Neural cell (in vitro differentiated cells): ENCODE results near the gene COLQ. TPM values are rescaled to one million over a fixed set of nuclear protein-coding genes. Genes with fewer than 3 reads are reported as not detected.
"Not testable (repeated sequence)": the region's sequence is repeated elsewhere in the genome, so short reads cannot be mapped to it uniquely, and the experiment has no call there.

Experiments used
- H2AFZ ChIP-seq: fragments of 200-600, 300-800 bp; sonication (generic), shearing (Covaris generic); 2 replicates; pipeline ENCODE4 v1.6.0; 2014; ENCODE audit warnings: low read depth, mild to moderate bottlenecking, antibody characterized with exemption, low read length, moderate library complexity
- H3F3A ChIP-seq: fragments of 200-600 bp; shearing (Covaris generic); 2 replicates; pipeline ENCODE4 v1.6.1; 2016; ENCODE audit warnings: mild to moderate bottlenecking, moderate library complexity, mixed read lengths, antibody characterized with exemption, low read length; ENCODE audit not compliant: insufficient read depth, poor library complexity, severe bottlenecking
- H3K27ac ChIP-seq: fragments of 200-600, 300-800 bp; sonication (generic), shearing (Covaris generic); 2 replicates; pipeline ENCODE4 v1.5.1; 2014; ENCODE audit warnings: mild to moderate bottlenecking, low read length, moderate library complexity
- H3K27me3 ChIP-seq: fragments of 300-800, 200-600 bp; sonication (generic), shearing (Covaris generic); 2 replicates; pipeline ENCODE4 v1.6.0; 2014; ENCODE audit warnings: mild to moderate bottlenecking, low read depth, low read length, moderate library complexity; ENCODE audit not compliant: insufficient read depth
- H3K36me3 ChIP-seq: fragments of 300-800, 200-600 bp; sonication (generic), shearing (Covaris generic); 2 replicates; pipeline ENCODE4 v1.5.1; 2014; ENCODE audit warnings: mild to moderate bottlenecking, antibody characterized with exemption, low read length, moderate library complexity; ENCODE audit not compliant: insufficient read depth
- H3K4me2 ChIP-seq: fragments of 300-800, 200-600 bp; sonication (generic), shearing (Covaris generic); 2 replicates; pipeline ENCODE4 v1.6.0; 2014; ENCODE audit warnings: mild to moderate bottlenecking, low read length
- H3K4me3 ChIP-seq: fragments of 300-800, 200-600 bp; sonication (generic), shearing (Covaris generic); 2 replicates; pipeline ENCODE4 v1.5.1; 2014; ENCODE audit warnings: mild to moderate bottlenecking, low read length, moderate library complexity
- H3K79me2 ChIP-seq: fragments of 200-600 bp; shearing (Covaris generic); replicated peaks from 2 replicates; pipeline ENCODE4 v1.6.0; 2014; ENCODE audit warnings: mild to moderate bottlenecking, low read length, moderate library complexity; ENCODE audit not compliant: insufficient read depth
- H3K9ac ChIP-seq: fragments of 300-800, 200-600 bp; sonication (generic), shearing (Covaris generic); 2 replicates; pipeline ENCODE4 v1.6.1; 2016; ENCODE audit warnings: mild to moderate bottlenecking, low read length, mixed read lengths
- H3K9me2 ChIP-seq: fragments of 200-600 bp; shearing (Covaris generic); 2 replicates; pipeline ENCODE4 v1.6.1; 2016; ENCODE audit warnings: mild to moderate bottlenecking, low read length, mixed read lengths; ENCODE audit not compliant: insufficient read depth
- H3K9me3 ChIP-seq: fragments of 200-600, 300-800 bp; sonication (generic), shearing (Covaris generic); 2 replicates; pipeline ENCODE4 v1.6.1; 2016; ENCODE audit warnings: mild to moderate bottlenecking, mixed run types, low read length, moderate library complexity, mixed read lengths
- H4K20me1 ChIP-seq: fragments of 200-600 bp; shearing (Covaris generic); 2 replicates; pipeline ENCODE4 v1.6.1; 2016; ENCODE audit warnings: mild to moderate bottlenecking, mixed run types; ENCODE audit not compliant: insufficient read depth
- CTCF ChIP-seq: fragments of 450-650 bp; IDR thresholded peaks from 2 replicates; pipeline ENCODE4 v1.5.1; 2014; ENCODE audit warnings: antibody characterized with exemption, mild to moderate bottlenecking, moderate library complexity; ENCODE audit not compliant: poor library complexity, severe bottlenecking
- EP300 ChIP-seq: fragments of 450-650 bp; conservative IDR thresholded peaks from 2 replicates; pipeline ENCODE4 v1.6.1; 2014; ENCODE audit warnings: antibody characterized with exemption, mild to moderate bottlenecking, moderate library complexity; ENCODE audit not compliant: poor library complexity, severe bottlenecking
- POLR2AphosphoS5 ChIP-seq: IDR thresholded peaks from 2 replicates; pipeline ENCODE4 v1.6.1; 2012
- RAD21 ChIP-seq: fragments of 450-650 bp; conservative IDR thresholded peaks from 2 replicates; pipeline ENCODE4 v1.6.1; 2014; ENCODE audit warnings: antibody characterized with exemption, mild to moderate bottlenecking, moderate library complexity
- REST ChIP-seq: IDR thresholded peaks from 2 replicates; pipeline ENCODE4 v1.6.1; 2012; ENCODE audit warnings: borderline replicate concordance
- SMC3 ChIP-seq: fragments of 450-650 bp; conservative IDR thresholded peaks from 2 replicates; pipeline ENCODE4 v1.6.1; 2014; ENCODE audit warnings: antibody characterized with exemption, mild to moderate bottlenecking, moderate library complexity; ENCODE audit not compliant: poor library complexity
- TAF1 ChIP-seq: IDR thresholded peaks from 2 replicates; pipeline ENCODE4 v1.6.1; 2012; ENCODE audit warnings: low read depth
- polyA plus RNA-seq: library from polyadenylated mRNA; depleted of rRNA; stranded (reverse); fragments of >200 nt; gene quantifications from 2 replicates; pipeline ENCODE4 v1.2.3, GENCODE V29; 2014

Gene COLQ
- polyA plus RNA-seq, 1 donor from 2014 or later = 9.5 TPM

GRCh38 chr3:15535732-15536131 is 14.2 kb upstream of the COLQ start:
- Histone ChIP-seq H3K79me2 (no peaks in the 10 kb centered on the region), H3K27me3 (no peaks in the 10 kb centered on the region), H3K9ac (no peak overlapping the region), H3F3A (no peaks in the 10 kb centered on the region), H3K27ac (no peak overlapping the region), H2AFZ (no peak overlapping the region), H3K9me2 (no peaks in the 10 kb centered on the region), H3K9me3 (no peaks in the 10 kb centered on the region), H3K4me3 (no peak overlapping the region), H3K36me3 (no peaks in the 10 kb centered on the region), H3K4me2 (no peak overlapping the region), H4K20me1 (no peaks in the 10 kb centered on the region)
- TF ChIP-seq TAF1 (no peak), POLR2AphosphoS5 (no peak), REST (no peak), SMC3 (no peak)

GRCh38 chr3:15532614-15533013 is 11.1 kb upstream of the COLQ start:
- H4K20me1 ChIP-seq, H3K9me2 ChIP-seq, H3K4me2 ChIP-seq, H2AFZ ChIP-seq, H3F3A ChIP-seq, H3K27me3 ChIP-seq, H3K36me3 ChIP-seq, H3K9ac ChIP-seq, H3K27ac ChIP-seq, H3K79me2 ChIP-seq, H3K9me3 ChIP-seq, H3K4me3 ChIP-seq: not testable (repeated sequence)

- no peaks in the 10 kb centered on the region for H3K79me2 ChIP-seq
- H3K27me3 ChIP-seq = no peaks in the 10 kb centered on the region
- H3K36me3 ChIP-seq = no peaks in the 10 kb centered on the region
- H2AFZ ChIP-seq = no peak overlapping the region
- H3K4me2 ChIP-seq = no peak overlapping the region
- H3K9me2 ChIP-seq = no peaks in the 10 kb centered on the region
- H3K27ac ChIP-seq = no peak overlapping the region
- H4K20me1 ChIP-seq = no peaks in the 10 kb centered on the region
- TF ChIP-seq EP300 (no peak), SMC3 (no peak), CTCF (no peak), RAD21 (no peak)
- no peak overlapping the region for H3K4me3 ChIP-seq
- H3F3A ChIP-seq = no peaks in the 10 kb centered on the region
- H3K9ac ChIP-seq = no peak overlapping the region
- no peaks in the 10 kb centered on the region for H3K9me3 ChIP-seq
Measured at GRCh38 chr3:15531346-15531745, 9.8 kb upstream of the COLQ start.
